OCI-LY1 (cell line): ENCODE results near the gene GTF3C5.

Experiments used
- H2AFZ ChIP-seq: fragments of 200-600 bp; sonication (generic), shearing (Covaris generic); 2 replicates; pipeline ENCODE4 v1.6.0; 2014; ENCODE audit warnings: antibody characterized with exemption, mild to moderate bottlenecking, low read length
- H3F3A ChIP-seq: fragments of 200-600 bp; sonication (generic), shearing (Covaris generic); 2 replicates; pipeline ENCODE4 v1.6.0; 2014; ENCODE audit warnings: mild to moderate bottlenecking, antibody characterized with exemption, low read length, moderate library complexity; ENCODE audit not compliant: insufficient read depth
- H3K27ac ChIP-seq: fragments of 200-600 bp; sonication (generic); 2 replicates; pipeline ENCODE4 v1.5.1; 2014; ENCODE audit warnings: low read length, mixed run types, mild to moderate bottlenecking, low read depth; ENCODE audit not compliant: poor library complexity, severe bottlenecking
- H3K27me3 ChIP-seq: fragments of 200-600 bp; sonication (generic); 2 replicates; pipeline ENCODE4 v1.6.0; 2014; ENCODE audit warnings: antibody characterized with exemption, mild to moderate bottlenecking, low read length, moderate library complexity; ENCODE audit not compliant: insufficient read depth
- H3K36me3 ChIP-seq: fragments of 200-600 bp; sonication (generic); 2 replicates; pipeline ENCODE4 v1.6.1; 2014; ENCODE audit warnings: mild to moderate bottlenecking, antibody characterized with exemption, low read length, moderate library complexity, mixed read lengths; ENCODE audit not compliant: insufficient read depth
- H3K4me1 ChIP-seq: fragments of 200-600 bp; sonication (generic); 2 replicates; pipeline ENCODE4 v1.5.1; 2014; ENCODE audit warnings: mild to moderate bottlenecking, low read length, moderate library complexity; ENCODE audit not compliant: insufficient read depth, severe bottlenecking
- H3K4me2 ChIP-seq: fragments of 200-600 bp; sonication (generic), shearing (Covaris generic); 2 replicates; pipeline ENCODE4 v1.6.1; 2014; ENCODE audit warnings: low read length
- H3K4me3 ChIP-seq: fragments of 200-600 bp; sonication (generic); 2 replicates; pipeline ENCODE4 v1.5.1; 2014; ENCODE audit warnings: low read length, low read depth, mild to moderate bottlenecking, mixed read lengths; ENCODE audit not compliant: poor library complexity, severe bottlenecking
- H3K79me2 ChIP-seq: fragments of 200-600 bp; shearing (Covaris generic); 2 replicates; pipeline ENCODE4 v1.6.1; 2016; ENCODE audit warnings: mixed run types, low read length, mixed read lengths; ENCODE audit not compliant: insufficient read depth
- H3K9ac ChIP-seq: fragments of 200-600 bp; sonication (generic), shearing (Covaris generic); 2 replicates; pipeline ENCODE4 v1.6.1; 2014; ENCODE audit warnings: mild to moderate bottlenecking, low read length, mixed read lengths
- H3K9me2 ChIP-seq: fragments of 200-600 bp; sonication (generic), shearing (Covaris generic); 2 replicates; pipeline ENCODE4 v1.6.1; 2014; ENCODE audit warnings: low read depth, mild to moderate bottlenecking, low read length, mixed read lengths
- H3K9me3 ChIP-seq: fragments of 200-600 bp; shearing (Covaris generic); 2 replicates; pipeline ENCODE4 v1.6.1; 2014; ENCODE audit warnings: low read length, mixed read lengths
- H4K20me1 ChIP-seq: fragments of 200-600 bp; sonication (generic), shearing (Covaris generic); 2 replicates; pipeline ENCODE4 v1.6.0; 2016; ENCODE audit warnings: mild to moderate bottlenecking, low read length; ENCODE audit not compliant: insufficient read depth
- CTCF ChIP-seq: fragments of 200-600 bp; sonication (generic), shearing (Covaris generic); IDR thresholded peaks from 2 replicates; pipeline ENCODE4 v1.5.1; 2017; ENCODE audit warnings: mild to moderate bottlenecking, antibody characterized with exemption, low read length, moderate library complexity, mixed read lengths
- EZH2 ChIP-seq: fragments of 200-600 bp; sonication (generic), shearing (Covaris generic); IDR thresholded peaks from 2 replicates; pipeline ENCODE4 v1.8.0; 2017; ENCODE audit warnings: borderline replicate concordance, mixed run types, mild to moderate bottlenecking, antibody characterized with exemption, low read length, moderate library complexity, mixed read lengths

GTF3C5 gene

DNA sequence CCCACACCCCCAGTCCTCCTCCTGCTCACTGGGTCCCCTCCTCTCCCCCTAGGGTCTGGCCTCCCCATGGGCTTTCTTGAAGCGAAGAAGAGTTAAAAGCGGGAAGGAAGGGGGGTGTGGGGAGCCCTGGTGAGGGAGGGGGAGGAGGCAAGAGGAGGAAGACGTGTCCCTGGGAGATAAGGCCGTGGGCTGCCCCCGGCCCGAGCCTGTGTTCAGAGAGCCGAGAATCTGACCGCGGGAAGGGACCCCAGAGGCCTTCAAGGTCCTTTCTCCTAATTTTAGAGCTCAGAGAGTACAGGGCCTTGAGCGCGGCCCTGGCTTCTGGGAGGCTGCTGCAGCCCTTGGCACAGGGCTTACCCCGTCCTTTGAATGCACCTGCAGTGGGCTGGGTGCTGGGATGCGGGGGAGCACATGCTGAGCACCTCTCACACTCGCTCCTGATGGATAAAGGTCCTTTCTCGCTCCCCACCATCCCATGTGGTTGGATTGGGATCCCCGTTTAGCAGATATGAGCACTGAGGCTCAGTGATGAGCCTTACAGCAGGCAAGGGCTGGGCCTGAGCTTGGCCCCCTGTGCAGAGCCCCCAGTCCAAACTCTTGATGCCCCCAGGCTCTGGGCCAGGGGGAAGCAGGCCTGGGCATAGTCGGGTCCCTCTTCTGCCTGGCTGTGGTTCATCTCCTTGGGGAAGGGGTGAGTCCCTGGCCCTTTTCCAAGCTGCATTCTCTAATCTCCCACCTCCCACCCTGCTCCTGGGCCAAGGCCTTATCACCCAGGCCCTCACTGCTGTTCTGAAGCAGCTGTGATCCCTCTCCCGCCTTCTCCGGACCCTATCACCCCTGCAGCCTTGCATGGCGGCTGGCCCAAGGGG lies 46.4 kb upstream of the GTF3C5 start:
- H3K36me3 ChIP-seq, result no peaks in the 10 kb centered on the region
- no peaks in the 10 kb centered on the region for H3K79me2 ChIP-seq
- no peaks in the 10 kb centered on the region for H3K9me3 ChIP-seq
- no peak overlapping the region for H3K9ac ChIP-seq
- H3K4me1 ChIP-seq, result no peaks in the 10 kb centered on the region
- H3K27ac ChIP-seq, result no peak overlapping the region
- H4K20me1 ChIP-seq, result no peaks in the 10 kb centered on the region
- no peak overlapping the region for H3K4me3 ChIP-seq
- no peaks in the 10 kb centered on the region for H3K9me2 ChIP-seq
- no peak overlapping the region for H2AFZ ChIP-seq
- TF ChIP-seq EZH2 (no peak), CTCF (no peak)
- H3F3A ChIP-seq, result no peaks in the 10 kb centered on the region
- H3K27me3 ChIP-seq, result peaks cover 10% of the 10 kb centered on the region; the same call in 1 of the 2 replicates
- H3K4me2 ChIP-seq, result no peak overlapping the region

DNA sequence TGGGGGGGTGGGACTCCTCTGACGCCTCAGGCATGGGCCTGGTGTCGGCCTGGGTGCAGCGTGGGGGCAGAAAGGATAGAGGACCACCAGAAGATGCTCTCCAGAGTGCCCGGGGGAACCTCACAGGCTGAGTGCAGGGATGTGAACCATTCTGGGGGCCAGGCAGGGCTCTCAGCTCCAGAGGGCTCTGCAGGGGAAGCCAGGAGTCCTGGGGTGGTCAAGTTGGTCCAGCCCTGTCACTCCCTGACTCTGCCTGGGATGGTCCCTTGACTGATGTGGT lies 45.8 kb upstream of the GTF3C5 start:
- H3K27me3 ChIP-seq, result peaks cover 10% of the 10 kb centered on the region; the same call in 1 of the 2 replicates
- no peaks in the 10 kb centered on the region for H3K9me2 ChIP-seq
- no peak overlapping the region for H3K9ac ChIP-seq
- TF ChIP-seq EZH2, result no peak
- TF ChIP-seq CTCF, result no peak
- no peaks in the 10 kb centered on the region for H3K79me2 ChIP-seq
- H3K4me3 ChIP-seq, result no peak overlapping the region
- H3K27ac ChIP-seq, result no peak overlapping the region
- H3K9me3 ChIP-seq, result no peaks in the 10 kb centered on the region
- no peak overlapping the region for H3K4me2 ChIP-seq
- no peak overlapping the region for H2AFZ ChIP-seq
- no peaks in the 10 kb centered on the region for H3F3A ChIP-seq
- no peaks in the 10 kb centered on the region for H3K36me3 ChIP-seq
- H3K4me1 ChIP-seq, result no peaks in the 10 kb centered on the region
- H4K20me1 ChIP-seq, result no peaks in the 10 kb centered on the region

GRCh38 chr9:132985489-132985888 lies 45.3 kb upstream of the GTF3C5 start:
- H3K4me1 ChIP-seq, result no peaks in the 10 kb centered on the region
- H3K27me3 ChIP-seq, result peaks cover 10% of the 10 kb centered on the region; the same call in 1 of the 2 replicates
- no peaks in the 10 kb centered on the region for H3F3A ChIP-seq
- no peak overlapping the region for H2AFZ ChIP-seq
- H3K36me3 ChIP-seq, result no peaks in the 10 kb centered on the region
- no peak overlapping the region for H3K4me3 ChIP-seq
- TF ChIP-seq EZH2, result no peak
- no peak for TF ChIP-seq CTCF
- H3K9me2 ChIP-seq, result no peaks in the 10 kb centered on the region
- H3K27ac ChIP-seq, result no peak overlapping the region
- no peaks in the 10 kb centered on the region for H3K9me3 ChIP-seq
- no peaks in the 10 kb centered on the region for H3K79me2 ChIP-seq
- H3K9ac ChIP-seq, result no peak overlapping the region
- H4K20me1 ChIP-seq, result no peaks in the 10 kb centered on the region
- no peak overlapping the region for H3K4me2 ChIP-seq
